ENCODE data around the gene MAPK12.

Gene MAPK12

DNA sequence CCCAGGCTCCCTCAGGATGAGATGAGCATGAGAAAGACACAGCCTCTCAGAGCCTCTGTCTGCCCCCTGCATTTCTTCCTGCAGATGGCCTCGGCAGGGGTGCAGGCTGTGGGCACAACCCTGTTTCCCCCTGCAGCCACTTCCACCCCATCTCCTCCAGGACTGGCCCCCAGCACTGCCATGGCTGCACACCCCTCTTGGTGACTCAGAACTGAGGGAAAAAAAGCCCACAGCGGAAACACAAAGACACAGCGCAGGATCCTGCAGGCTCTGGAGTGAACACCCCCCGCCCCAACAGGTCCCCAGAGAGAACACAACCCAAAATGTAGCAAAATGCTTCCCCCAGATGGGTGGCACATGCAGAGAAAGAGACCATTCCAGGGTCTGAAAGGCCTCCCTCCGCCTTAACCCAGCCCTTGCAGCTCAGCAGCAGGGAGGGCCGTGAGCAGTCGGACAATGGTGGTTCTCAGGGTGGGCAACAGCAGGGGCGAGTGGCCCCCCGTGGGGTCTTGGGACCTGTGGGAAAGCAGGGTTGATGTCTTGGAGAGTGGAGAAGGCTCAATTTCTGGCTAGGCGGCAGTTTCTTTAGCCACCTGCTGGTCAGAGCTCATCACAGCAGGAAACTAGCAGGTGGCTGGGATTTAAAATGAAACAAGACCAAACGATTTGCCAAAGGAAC lies 24.6 kb downstream of the MAPK12 start:
- no peak overlapping the region for H3K4me3 ChIP-seq (ENCODE audit: low read depth, low read length)
- POLR2A ChIA-PET, result no interaction called here
- CTCF ChIA-PET, result interaction anchor here (0.6 to 5.3 kb wide), 23 partner anchors 8 to 469 kb away, joined by 3 to 58 read pairs (median 4); partner anchors contain the start of gene HDAC10
- TF ChIP-seq, protein P1, sequence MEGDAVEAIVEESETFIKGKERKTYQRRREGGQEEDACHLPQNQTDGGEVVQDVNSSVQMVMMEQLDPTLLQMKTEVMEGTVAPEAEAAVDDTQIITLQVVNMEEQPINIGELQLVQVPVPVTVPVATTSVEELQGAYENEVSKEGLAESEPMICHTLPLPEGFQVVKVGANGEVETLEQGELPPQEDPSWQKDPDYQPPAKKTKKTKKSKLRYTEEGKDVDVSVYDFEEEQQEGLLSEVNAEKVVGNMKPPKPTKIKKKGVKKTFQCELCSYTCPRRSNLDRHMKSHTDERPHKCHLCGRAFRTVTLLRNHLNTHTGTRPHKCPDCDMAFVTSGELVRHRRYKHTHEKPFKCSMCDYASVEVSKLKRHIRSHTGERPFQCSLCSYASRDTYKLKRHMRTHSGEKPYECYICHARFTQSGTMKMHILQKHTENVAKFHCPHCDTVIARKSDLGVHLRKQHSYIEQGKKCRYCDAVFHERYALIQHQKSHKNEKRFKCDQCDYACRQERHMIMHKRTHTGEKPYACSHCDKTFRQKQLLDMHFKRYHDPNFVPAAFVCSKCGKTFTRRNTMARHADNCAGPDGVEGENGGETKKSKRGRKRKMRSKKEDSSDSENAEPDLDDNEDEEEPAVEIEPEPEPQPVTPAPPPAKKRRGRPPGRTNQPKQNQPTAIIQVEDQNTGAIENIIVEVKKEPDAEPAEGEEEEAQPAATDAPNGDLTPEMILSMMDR (IDR thresholded peaks at IDR 0.05; ENCODE audit: insufficient read depth, low read length, missing control alignments), result peak; percentile 59
- DNase-seq (ENCODE audit: low read depth, low spot score), result no peak

DNA sequence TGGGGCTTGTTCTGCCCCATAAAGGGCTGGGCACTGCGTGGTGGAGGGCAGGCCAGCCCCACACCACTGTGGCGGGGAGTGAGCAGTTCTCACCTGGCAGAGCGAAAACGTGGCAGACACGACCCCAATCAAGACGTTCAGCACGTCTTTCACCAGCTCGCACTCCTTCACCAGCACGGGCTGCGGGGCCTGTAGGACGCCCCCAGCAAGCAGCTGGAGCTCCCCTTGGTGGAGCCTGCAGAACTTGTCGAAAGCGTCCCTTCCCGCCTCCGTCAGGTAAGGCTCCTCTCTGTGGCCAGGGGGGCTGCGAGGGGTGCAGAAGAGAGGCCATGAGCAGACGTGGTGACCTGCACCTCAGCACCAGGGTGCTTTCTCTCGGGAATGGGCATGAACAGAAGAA lies 28.3 kb downstream of the MAPK12 start:
- DNase-seq (ENCODE audit: low read depth, low spot score), result no peak
- CTCF ChIA-PET, result interaction anchor here (1.2 to 4.4 kb wide), 2 partner anchors 8 to 24 kb away, joined by 3 to 34 read pairs; no protein-coding TSS in a partner anchor
- POLR2A ChIA-PET, result no interaction called here
- H3K4me3 ChIP-seq (ENCODE audit: low read depth, low read length), result no peak overlapping the region
- TF ChIP-seq, protein P1 (IDR thresholded peaks at IDR 0.05; ENCODE audit: insufficient read depth, low read length, missing control alignments), result no peak

DNA sequence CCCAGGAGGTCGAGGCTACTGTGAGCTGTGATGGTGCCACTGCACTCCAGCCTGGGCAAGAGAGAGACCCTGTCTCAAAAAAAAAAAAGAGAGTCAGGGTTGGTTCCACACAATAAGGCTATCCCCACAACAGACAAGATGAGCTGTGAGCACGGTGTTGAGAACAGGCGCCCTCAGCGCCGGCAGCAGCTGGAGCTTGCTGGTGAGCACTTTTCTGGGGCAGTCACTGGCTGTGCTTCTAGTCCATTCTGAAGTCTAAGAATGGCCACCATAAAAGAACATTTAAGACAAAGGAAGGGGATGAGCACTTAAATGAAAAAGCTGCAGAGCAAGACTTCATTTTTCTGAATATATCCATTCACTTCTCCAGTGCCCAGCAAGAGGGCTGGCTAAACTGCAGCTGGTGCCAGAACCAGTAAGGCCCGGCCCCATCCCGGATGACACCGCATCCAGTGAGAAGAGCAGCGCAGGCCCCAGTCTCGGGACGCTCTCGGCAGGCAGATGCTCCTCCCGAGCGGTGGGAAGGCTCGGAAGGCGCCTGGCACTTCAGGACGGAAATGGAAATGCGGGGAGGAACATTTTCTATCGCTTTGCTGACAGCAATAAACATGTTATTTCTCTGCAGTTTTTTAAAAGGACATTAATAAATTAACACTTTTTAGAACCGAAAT lies 28.9 kb downstream of the MAPK12 start:
- H3K4me3 ChIP-seq (ENCODE audit: low read depth, low read length), result no peak overlapping the region
- POLR2A ChIA-PET, result no interaction called here
- DNase-seq (ENCODE audit: low read depth, low spot score), result no peak
- TF ChIP-seq, protein P1 (IDR thresholded peaks at IDR 0.05; ENCODE audit: insufficient read depth, low read length, missing control alignments), result no peak
- CTCF ChIA-PET, result interaction anchor here (1.0 to 4.4 kb wide), 3 partner anchors 9 to 302 kb away, joined by 3 to 34 read pairs (median 3); no protein-coding TSS in a partner anchor

DNA sequence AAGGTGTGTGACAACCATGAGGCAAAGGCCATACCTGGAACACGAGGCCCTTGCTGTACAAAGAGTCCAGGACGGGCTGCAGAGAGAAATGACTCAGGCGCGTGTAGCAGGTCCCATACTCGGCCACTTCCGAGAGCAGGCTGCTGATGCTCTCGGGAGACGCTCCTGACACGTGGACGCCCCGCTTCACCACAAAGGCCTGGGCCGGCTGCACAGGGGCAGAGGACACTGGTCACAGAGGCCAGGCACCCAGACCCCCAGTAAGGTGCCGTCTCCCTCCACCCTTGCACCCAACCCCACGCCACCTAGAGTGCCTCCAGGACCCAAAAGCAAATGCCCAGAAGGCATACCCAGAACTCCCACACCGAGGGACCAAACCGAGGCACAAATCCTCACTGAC lies 32.1 kb downstream of the MAPK12 start:
- H3K4me3 ChIP-seq (ENCODE audit: low read depth, low read length), result no peak overlapping the region
- TF ChIP-seq, protein P1 (IDR thresholded peaks at IDR 0.05; ENCODE audit: insufficient read depth, low read length, missing control alignments), result no peak
- ChIA-PET POLR2A (no interaction called here), CTCF (interaction anchor here (4.4 kb wide), 1 partner anchor 12 kb away, joined by 34 read pairs; no protein-coding TSS in a partner anchor)
- DNase-seq (ENCODE audit: low read depth, low spot score), result no peak

DNA sequence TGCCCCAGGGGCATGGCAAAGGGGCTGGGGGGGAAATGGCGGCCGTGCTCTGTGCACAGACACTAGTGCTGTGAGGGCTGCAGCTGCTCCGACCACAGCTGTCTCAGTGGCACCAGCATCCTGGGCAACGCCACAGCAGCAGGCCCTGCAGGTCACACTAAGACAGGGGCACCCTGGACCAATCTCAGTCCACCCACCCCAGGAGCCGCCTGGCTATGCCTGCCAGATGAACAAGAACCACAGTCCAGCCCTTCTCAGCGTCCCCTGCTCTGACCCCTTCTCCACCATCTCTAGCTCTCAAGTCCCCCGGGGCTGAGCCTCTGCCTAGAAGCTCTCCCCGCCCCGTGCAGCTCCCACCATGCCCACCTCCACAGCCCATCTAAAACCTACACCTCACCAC lies 33.1 kb downstream of the MAPK12 start:
- ChIA-PET POLR2A (interaction anchor here (0.8 kb wide), 2 partner anchors 11 to 14 kb away, joined by 3 read pairs; no protein-coding TSS in a partner anchor), CTCF (interaction anchor here (0.7 to 1.7 kb wide), 2 partner anchors 9 to 12 kb away, joined by 3 to 6 read pairs; no protein-coding TSS in a partner anchor)
- TF ChIP-seq, protein P1 (IDR thresholded peaks at IDR 0.05; ENCODE audit: insufficient read depth, low read length, missing control alignments), result no peak
- no peak for DNase-seq (ENCODE audit: low read depth, low spot score)
- no peak overlapping the region for H3K4me3 ChIP-seq (ENCODE audit: low read depth, low read length)
